GM21381 (cell line): ENCODE data around the gene APOBEC4.

ENCODE experiments used
- ATAC-seq: cut with Tn5 transposase; IDR thresholded peaks from one replicate; pipeline ENCODE4 v1.9.1; 2021; ENCODE audit warnings: mild to moderate bottlenecking, moderate library complexity; ENCODE audit not compliant: unreplicated experiment

Gene APOBEC4

DNA sequence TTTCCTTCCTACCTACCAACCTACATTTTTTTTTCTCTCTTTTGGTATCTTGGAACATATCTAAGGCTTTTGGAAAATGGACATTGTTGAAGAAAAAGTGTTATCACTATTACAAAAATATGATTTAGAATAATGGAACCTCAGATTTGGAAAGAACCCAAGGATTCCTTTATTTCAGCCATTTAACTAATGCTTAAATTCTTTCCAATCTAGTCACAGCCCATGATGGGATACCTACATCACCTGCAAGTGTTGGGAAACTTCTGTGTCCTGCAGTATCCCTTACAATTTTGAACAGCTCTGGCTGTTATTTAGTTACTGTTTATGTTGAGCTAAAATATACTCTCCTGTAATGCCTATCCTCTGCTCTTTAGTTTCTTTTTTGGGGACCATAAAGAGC, 22.3 kb upstream of the APOBEC4 start:
- ATAC-seq = no peak

DNA sequence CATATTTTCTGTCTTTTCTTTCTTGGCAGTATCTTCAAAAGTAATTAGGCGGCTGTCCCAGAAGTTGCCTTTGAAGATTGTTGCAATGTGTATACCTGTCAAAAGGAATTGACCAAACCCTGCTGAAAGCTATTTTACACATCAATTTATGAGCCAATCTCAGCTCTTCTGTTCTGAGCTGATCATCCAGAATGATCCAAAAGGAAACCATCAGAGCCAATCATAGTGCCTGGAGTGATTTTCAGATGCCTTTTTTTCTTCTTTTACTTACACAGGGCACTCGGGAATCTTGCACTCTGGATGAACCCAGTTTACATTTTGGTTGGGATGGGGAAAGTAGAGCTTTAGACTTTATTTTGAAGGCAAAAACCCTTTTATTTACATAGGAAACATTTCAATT, 21.8 kb upstream of the APOBEC4 start:
- no peak for ATAC-seq

DNA sequence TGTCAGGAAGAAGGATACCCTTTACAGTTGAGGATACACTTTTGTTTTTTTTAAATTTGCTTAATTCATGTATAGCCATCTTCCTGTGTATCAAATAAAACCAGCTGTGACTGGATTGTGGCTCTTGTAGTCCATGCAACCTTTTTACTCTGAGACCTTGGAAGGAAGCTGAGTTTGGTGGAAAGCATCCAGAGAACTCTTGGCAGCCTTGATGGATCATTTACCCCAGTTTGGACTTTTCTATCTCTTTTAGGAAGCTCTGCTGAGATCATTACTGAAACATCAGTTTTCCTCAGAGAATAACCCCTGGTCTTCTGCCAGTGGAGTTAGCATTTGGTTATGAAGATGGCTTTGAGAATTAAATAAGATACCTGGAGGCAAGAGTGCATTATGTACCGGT, 21.2 kb upstream of the APOBEC4 start:
- ATAC-seq = no peak

DNA sequence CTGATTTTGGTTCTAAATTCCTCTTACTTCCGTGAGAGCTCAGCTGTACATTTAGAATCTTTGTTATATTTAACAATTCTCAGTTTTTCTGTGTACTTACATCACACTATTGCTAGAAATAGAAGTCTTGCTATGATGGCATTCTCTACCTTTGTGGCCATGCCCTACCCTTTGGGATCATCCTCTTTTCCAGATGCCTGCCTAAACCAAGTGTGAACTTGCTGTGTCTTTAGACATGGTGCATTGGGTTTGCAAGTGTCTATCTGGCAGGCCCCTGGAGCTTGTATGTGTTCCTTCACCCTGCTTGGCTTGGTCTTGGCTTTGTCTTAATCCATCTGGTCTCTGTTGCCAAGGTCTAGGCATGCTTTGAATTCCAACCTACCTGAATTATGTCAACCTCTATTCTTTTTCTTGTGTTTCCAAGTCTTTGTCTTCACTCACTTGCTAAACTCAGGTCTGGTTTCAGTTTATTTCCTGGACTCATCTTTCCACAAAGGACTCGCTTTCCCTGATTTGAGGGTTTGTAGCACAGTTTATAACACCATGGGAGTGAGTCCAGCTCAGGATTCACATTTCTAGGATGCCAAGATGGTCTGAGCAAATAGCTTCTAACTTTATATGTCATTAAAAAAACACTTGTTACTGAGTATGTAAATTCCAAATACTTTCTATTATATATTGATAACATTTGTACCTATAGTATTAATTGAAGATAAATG, 20.6 kb upstream of the APOBEC4 start:
- ATAC-seq = no peak

DNA sequence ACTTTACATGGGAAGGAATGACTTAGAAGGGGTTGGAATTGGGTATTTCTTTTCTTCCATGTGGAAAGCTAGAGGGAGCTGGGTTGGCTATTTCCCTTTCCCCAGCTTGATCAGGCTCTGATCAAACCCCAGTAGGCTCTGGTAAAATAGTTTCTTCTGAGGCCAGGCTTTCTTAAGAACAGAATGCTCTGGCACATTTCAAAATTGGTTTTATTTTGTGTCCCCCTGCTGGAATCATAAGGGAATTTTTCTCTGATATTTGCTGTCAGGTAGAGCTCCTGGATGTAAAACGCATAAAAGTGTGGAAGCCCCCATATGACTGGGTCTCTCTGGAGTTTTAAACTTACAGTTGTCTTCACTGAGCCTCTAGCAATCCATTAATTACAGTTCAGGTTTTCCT, 17.1 kb upstream of the APOBEC4 start:
- ATAC-seq = no peak

DNA sequence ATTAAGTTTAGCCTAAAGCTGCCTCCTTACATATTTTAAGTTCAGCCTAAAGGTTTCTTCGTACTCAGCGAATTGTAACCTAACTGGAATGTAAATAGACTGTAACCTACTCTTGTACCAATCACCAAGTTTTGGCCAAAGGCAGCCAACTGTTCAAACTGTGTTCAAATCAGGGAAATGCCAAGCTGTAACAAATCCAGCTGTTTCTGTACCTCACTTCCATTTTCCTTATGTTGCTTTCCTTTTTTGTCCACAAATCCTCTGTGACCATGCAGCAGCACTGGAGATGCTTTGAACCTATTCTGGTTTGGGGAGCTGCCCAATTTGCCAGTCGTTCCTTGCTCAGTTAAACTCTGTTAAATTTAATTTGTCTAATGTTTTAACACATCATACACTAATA, 3.2 kb upstream of the APOBEC4 start:
- ATAC-seq = no peak

DNA sequence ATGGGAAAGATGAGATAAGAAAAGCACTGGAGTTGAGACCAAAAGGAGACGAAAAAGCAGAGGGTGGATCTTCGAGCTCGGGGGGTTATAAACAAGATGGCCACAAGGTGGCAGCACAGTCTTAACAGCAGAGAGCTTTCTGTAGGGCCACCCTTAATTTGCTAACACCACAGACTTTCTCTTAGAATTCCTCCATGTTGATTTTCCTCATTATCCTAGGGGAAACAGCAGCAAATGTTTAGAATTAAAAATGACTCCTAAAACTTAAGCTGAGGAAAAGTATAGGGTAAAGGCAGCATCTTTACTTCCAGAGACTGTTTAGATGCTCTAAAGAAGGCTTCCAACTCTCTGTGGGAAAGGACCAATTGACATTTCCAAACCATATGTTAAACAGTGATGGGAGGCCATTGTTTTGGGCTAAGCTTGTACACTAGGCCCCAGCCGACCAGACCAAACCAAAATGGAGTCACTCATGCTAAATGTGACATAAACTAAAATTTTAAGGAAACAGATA, 2.5 kb upstream of the APOBEC4 start:
- no peak for ATAC-seq

DNA sequence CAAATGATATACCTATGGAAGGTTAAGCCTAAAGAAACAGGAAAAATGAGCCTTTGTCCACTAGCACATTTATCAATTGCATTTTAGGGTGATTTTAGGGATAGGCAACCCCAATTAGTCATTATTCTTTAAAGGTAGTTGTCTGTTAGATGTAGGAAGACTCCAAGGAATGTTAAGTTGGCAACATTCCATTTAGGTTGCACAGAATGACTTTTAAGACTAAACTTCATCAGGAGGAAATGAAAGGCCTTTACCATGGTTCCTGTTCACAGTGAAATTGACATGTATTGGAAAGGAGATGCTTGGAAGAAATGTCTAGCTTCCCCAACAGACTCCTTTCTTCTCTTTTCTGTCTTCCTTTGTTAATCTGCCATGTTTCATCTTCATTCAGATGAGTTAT, 1.6 kb upstream of the APOBEC4 start:
- ATAC-seq = no peak

DNA sequence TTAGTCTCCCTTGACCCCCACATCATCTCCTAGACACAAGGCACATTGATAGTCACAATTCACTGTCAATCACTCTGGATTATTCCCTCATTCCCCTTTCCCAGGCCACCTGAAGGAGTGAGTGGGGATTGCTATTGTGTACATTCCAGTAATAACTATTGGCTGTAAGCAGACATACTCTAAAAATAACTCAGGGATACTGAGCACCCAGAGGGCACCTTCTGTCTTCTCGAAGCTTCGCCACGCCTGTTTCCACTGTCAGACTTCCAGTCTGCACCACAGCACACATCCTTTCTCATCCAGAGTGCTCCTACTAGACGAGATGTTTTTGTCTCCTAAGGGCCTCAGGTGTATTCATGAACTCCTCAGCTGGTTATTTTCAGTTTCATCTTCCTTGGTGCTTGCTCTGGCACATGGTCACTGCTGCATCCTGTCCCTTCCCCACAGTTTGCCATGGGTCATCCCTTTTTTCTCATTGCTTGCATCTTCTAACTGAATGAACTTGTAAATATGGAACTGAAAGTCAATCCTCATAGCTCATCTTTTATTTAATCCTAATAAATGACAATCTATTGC, 848 bp upstream of the APOBEC4 start:
- ATAC-seq = peak; percentile 52

DNA sequence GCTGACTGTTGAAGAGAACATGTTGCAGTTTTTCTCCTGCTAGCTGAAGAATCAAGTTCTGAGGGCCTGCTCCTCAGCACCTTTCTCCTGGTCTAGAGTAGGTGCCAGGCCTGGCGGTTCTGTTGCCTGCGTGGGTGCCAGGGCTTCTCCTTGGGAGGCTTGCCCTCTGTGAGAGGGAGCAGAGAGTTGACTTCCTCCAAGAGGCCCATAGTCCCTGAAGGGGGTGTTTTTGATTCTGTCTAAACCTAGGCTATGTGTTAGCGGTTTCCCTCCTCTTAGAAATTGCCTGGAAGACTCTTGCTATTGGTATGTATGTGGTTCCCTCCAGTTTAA, 312 bp upstream of the APOBEC4 start:
- no peak for ATAC-seq

DNA sequence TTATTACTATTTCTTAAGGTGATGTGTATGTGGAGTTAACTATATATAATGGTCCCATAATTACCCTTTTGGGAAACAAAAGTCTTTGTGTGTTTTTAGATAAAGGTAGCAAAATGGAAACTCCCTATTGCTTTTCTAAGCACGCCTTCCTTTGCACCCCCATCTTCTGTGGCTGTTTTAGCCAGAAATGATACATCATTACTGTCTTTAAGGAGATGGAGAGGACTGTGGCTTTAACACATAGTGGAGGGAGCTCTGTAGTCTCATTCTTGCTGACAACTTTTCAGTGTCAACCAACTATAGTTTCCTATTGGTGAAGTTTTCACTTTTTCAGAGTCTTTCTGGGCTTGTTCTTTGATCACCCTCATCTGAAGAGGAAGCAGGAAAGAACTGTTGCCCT, 1.0 kb downstream of the APOBEC4 start:
- ATAC-seq = peak; percentile 46

DNA sequence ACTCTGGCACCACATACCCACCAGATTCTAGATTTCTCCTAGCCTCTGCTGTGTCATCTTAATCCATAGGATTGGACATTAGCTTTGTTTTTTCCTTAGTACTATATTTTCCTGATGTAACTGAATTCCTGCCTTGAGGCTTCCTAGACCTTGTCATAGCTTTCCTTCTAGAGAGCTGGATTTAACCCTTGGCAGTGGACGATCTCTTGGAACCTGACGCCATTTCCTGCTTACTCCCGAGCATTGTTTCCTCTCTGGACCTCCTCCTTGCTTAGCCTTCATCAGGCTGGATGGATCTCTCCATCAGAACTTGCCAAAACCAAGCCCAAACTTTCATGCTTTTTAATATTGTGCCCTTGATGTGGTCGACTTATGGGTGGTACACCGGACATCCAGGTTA, 1.5 kb downstream of the APOBEC4 start:
- no peak for ATAC-seq

DNA sequence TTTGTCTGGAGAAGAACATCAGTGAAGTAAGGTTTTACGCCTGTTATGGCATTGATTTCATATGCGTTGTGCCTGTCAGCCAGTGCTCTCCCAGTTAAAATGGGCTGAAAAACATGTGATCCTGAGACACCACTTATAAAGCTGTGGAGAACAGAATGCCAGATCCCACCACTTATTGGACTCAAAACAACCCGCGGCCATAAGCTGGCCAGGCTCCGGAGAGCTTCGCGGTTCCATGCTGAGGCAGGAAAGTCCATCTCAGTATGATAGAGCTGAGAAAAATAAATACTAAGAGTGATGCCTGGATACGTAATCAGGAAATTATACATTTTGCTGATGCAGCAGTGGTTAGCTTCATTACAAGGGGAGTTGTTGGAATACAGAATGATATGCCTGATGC, 5.1 kb downstream of the APOBEC4 start:
- no peak for ATAC-seq

DNA sequence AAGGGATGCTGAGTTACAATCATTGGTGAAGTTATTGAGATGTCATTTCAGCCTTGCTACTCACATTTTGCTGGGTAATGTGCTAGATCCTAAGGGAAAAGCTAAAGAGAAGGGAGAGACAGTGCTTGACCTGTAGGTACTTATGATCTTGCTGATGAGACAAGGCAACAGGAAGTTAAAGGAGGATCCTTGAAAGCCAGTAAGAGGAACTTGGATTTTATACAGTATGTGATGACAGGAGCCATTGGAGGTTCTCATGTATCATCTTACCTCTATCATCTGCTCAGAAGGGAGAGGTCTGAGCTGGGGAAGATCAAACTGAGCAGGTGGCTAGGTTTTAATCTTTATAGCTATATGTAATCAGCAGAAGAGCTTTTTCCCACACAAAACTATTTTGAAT, 6.3 kb downstream of the APOBEC4 start:
- no peak for ATAC-seq

DNA sequence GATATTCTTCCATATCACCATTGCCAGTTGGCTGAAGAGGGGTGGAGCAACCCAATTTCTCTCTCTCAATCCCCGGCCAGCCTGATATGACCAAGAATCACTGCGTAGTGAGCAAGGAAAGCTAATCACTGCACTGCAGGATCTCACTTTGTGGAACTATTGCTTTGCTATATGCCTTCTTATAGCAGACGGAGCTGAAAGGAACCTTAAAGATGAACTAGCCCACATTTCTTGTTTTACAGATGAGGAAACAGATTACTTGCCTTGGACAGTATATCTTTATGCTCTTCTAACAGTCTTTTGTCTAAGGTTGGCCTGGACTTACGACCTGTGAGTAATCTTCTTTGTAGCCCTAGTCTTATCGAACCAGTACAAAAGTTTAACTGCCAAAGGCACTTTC, 7.6 kb downstream of the APOBEC4 start:
- no peak for ATAC-seq

DNA sequence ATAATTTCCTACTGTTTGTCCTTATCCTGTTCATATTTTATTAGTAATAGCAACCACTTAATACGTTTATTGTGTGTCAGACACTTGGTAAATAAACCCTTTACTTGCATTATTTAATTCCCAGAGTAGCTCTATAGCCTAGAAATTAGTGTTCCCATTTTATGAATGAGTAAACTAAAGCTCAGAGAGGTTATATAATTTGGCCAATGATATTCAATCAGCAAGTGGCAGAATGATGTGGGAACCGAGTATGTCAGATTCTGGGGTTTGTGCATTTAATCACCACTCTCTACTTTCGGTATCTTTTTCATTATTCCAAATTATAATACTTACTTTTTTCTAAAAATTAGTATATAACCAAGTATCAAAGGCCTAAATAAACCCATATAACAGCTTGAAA, 10.9 kb downstream of the APOBEC4 start:
- no peak for ATAC-seq

DNA sequence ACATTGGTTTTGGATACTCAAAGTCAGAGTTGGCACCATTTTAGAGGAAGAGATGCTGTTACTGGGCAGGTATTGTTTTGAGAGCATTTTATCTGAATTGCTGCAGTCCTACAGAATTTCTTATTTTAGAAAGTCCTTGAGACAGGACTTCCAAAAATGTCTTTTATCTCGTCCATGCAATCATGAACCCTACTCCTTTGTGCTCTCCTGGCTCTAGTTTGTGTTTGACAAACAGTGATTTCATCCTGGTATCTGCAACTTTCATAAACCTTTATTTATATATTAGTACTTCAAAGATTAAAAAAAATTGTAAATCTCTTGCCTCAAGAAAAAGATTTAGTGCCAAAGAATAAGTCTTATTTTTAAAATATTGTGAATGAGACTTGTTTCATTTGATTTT, 12.9 kb downstream of the APOBEC4 start:
- ATAC-seq = no peak

DNA sequence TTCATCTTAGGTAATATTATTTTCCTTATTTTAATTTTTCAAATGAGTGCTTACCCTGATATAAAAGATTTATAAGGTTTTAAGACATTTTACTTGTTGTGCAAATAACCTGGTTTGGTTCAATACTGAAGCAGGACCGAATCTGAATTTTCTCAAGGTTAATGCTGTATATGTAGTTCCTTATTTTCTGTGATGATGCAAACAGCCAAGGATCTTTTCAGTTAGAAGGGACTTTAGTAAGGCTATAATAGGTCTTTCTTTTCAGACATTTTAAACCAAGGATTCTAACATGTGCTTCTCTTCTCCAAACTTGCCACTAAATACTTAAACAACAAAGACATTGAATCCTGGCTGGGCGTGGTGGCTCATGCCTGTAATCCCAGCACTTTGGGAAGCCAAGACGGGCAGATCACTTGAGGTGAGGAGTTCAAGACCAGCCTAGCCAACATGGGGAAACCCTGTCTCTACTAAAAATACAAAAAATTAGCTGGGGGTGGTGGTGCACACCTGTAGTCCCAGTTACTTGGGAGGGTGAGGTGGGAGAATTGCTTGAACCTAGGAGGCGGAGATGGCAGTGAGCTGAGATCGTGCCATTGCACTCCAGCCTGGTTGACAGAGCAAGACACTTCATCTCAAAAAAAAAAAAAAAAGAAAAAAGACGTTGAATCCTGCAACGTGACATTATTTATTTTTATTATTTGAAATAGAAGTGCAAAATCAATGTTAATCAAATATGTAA, 14.3 kb downstream of the APOBEC4 start:
- no peak for ATAC-seq

DNA sequence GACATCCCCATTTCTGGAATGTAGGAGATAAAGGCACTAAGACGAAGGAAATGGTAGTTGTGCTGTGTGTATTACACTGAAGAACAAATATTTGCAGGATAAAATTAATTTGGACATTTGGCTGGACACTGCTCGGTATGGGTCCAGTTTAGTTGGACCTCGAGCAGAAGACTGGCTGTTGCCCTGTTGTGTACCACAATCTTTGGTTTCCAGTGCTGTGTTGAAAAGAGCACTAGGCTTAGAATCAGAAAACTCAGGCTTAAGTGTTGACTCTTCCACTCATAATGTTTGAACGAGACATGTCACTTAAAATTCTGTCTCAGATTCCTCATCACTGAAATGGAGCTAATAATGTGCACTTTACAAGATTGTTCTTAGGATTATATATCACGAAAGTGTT, 16.3 kb downstream of the APOBEC4 start:
- ATAC-seq = no peak

DNA sequence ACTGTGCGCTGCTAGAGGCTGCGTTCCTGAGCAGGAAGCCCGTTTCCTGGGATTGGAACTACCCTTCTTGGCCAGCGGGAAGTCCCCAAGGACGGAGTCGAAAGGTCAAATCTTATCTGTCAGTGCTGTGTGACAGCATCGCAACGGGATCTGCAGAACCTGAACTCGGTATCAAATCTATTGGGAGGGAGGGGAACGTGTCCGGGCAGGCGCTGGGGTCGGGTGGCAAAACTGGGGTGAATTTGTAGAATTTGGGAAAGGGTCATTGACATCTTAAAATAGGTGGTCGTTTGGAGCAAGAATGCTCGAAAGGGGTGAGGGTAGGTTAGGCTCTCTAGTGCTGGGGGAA, 16.8 kb downstream of the APOBEC4 start:
- peak; percentile 0 for ATAC-seq

DNA sequence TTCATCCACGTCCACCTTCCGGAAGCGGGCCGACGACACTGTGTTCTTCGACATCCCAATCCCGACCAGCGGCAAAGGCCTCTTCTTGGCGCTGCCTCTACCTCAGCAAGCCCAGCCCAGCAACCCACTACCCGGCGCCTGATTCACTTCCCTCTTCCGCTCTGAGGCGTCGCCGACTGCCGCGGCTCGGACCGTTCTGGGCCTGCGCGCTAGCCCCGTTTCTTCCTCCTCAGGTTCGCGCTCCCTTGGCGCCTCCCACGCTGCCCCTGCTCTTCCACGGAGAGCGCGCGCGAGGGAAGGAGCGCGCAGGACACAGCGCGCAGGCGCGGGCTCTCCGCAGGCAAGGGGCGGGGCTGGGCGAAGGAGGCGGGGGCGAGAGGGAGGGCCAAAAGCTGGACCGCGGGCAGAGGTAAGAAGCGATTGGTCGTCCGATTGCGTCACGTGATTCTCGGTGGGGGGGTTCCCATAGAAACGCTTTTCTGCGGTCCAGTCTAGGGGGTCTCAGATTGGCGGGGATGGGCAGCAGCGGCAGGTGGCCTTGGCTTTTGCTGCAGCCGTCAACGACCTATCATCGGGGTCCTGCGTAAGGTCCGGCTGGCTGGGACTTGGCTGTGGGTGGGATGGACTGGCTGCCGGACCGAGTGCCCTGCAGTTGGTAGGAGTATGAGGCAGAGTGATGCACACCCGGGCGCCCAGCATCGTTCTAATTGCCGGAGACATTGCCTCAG, 17.3 kb downstream of the APOBEC4 start, which contains the start of gene ARPC5:
Gene ARPC5 (minus strand): TSS at position 178 of the 728 bp plus-strand sequence. CDS start 124 bp downstream, at position 54.
- ATAC-seq = peak; percentile 86
